Kidney glomerular epithelial cell (primary cell): Measurements from ENCODE around the gene UPP2.

ENCODE experiments used
- DNase-seq: peaks from one replicate; lab custom pipeline; 2025; lab: John Stamatoyannopoulos, UW

UPP2 gene

DNA sequence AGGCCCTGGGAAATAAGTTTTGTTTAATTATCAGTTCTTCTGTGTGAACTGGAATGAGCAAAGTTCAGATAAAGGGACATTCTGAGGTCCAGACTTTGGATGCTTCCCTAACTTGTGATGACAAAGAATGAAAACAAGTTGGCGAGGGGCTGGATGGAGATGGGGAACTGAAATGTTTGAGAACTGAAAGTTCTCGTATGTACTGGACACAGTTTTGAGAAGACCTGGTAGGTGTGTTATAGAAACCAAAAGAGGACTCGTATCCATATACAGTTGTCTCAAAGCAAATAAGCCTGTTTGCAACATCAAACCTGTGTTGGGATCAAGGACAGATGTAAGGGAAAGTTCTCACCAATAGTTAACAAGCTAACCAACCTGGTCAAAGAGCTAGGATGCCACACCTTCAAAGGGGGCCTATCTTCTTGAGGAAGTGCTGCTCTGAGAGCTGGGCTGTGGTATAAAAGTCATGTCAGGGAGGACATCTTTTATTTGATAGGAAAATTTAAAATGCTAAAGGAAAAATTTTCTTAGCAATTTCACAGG is at the start of gene UPP2:
UPP2 (plus strand) TSS at position 493 of the 543 bp plus-strand sequence. CDS start 188 bp downstream, outside the sequence.
- DNase-seq, result no peak

DNA sequence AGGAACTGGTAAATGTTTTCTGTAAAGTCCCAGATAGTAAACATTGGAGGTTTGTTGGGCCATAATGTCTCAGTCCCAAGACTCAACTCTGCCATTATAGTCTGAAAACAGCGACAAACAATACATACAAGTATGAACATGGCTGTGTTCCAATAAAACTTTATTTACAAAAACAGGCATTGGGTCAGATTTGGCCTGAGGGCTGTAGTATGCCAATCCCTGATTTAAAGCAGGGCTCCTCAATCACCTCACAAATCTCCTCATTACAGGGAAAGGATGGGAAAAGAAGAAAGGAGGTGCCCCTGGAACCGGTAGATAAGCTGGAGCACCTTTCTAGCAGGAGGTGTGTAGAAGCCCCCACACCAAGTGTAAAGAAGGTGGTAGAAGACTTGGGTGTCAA is 48.9 kb upstream of the UPP2 start:
- DNase-seq, result no peak

DNA sequence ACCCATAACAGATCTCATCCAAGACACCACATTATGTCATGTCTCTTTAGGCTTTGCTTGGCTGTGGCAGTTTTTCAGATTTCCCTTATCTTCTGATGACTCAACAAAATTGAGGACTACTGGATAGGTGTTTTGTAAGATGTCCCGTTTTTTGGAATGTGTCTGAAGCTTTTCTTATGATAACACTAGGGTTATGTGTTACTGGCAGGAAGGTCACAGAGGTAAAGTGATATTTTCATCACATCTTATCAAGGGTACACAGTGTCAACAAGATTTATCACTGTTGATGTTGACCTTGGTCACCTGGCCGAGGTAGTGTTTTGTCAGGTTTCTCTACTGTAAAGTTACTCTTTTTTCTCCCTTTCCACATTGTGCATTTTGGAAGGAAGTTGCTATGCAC is 44.8 kb upstream of the UPP2 start:
- DNase-seq, result no peak

DNA sequence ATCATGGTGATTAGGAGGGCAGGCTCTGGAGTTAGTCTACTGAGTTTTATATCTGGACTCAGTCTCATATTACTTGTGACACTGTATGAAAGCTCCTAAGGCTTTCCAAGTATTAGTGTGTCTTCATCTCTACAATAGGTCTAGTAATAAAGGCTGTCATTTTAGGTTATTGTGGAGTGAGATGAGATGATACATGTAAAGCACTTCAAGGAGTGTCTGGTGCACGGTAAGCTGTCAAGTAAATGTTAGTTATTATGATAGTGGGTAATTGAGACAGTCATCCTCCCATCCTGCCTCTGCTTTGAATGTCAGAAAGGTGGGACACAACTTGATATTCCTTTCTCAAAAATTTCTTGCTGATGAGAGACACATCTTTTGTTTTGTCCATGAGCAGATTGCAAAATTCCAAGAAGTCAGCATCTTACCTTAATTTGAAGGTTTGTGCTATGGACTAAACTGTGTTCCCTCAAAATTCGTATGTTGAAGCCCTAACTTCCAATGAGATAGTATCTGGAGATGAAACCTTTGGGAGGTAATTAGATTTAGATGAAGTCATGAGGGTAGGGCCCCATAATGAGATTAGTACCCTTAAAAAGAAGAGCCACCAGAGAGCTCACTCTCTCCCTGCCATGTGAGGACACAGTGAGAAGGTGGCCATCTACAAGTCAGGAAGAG is 41.4 kb upstream of the UPP2 start:
- DNase-seq, result no peak

DNA sequence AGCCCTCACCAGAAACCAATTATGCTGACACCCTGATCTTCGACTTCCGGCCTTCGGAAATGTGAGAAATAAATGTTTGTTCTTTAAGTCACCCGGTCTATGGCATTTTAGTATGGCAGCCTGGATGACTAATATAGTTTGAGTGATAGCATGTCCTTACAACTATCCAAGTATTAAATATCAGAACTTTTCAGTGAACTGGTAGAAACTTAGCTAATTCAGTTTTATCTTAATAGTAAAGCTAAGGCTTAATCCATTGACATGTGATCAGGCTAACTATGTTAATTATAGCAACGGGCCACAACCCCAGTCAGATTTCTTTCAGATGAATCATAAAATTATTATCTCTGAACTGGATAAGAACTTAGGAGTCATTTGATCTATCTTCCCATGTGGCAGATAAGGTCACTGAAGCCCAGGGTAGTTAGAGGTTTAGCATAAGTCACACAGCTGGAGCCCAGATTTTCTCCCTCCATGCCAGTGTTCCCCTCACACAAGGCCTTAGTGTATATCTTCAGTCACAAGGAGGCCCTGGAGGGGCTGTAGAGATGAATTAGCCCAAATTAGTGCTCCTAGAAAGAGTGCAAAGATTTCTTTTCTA is 40.7 kb upstream of the UPP2 start:
- DNase-seq, result peak; percentile 41

DNA sequence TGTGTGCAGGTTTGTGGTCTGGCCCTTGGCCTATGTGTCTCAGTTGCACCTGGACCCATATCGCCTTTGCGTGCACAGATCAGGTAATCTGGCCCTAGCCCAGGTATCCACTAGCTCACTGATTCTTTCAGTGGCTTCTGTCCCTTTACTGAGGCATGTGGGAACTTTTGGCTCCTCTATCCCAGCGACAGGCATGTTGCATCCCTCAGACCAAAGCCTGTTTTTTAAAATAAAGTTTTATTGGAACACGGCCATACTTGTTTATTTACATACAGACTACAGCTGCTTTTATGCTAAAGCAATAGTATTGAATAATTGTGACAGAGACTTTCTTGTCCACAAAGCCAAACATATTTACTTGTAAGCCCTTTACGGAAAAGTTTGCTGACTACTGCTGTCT is 39.9 kb upstream of the UPP2 start:
- no peak for DNase-seq

DNA sequence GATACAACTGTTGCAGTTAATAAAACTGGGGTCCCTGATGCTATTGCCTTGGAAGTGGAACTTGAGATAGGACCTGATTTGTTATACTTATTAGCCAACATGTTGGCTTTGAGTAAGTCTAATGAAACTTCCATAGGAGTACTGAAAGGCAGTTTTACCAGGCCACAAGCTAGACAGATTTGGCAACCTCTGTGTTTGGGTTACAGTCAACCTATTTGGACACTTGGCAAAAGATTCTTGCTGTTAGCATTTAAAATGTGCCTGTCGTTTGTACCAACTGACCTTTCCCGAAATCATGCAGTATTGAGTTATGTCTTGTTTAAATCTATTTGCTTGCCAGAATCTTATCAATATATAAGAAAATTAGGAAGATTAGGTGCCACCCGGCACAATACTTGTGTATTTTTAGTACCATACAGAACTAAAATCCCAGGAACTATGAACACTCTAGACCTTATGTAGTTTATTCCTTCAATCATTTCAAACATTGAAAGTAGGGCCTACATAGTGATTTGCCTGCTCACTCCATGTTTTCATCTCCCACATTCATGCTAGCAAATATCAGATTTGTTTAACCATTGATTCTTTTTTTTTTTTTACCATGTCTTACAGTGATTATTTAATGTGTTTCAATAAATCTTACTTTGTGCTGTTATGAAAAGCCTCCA is 35.5 kb upstream of the UPP2 start:
- no peak for DNase-seq

DNA sequence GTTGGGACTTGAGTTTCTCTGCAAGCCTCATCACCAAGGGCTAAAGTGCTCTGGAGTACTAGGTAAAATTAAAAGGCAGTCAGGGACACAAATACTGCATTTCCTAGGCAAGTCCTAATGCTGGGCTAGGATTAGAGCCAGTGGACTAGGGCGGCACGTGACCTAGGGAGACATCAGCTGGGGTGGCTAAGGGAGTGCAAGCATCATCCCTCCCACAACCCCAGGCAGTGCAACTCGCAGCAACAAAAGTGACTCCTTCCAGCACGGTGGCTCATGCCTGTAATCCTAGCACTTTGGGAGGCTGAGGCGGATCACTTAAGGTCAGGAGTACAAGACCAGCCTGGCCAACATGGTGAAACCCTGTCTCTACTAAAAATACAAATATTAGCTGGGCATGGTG is 30.7 kb upstream of the UPP2 start:
- no peak for DNase-seq

DNA sequence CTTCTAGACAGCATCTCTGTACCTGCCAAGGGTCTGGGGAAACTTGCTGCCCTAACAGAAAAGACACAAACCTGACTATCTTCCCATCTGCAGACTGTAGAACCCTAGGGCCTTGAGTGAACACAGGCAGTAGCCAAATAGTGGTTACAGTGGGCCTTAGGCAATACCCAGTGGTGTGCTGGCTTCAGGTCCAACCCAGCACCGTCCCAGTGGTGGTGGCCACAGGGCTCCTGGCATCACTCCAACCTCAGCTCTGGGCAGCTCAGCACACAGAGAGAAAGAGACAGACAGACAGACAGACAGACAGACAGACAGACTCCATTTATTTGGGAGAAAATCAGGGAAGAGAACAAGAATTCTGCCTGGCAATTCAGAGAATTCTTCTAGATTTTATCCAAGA is 29.3 kb upstream of the UPP2 start:
- DNase-seq, result no peak

DNA sequence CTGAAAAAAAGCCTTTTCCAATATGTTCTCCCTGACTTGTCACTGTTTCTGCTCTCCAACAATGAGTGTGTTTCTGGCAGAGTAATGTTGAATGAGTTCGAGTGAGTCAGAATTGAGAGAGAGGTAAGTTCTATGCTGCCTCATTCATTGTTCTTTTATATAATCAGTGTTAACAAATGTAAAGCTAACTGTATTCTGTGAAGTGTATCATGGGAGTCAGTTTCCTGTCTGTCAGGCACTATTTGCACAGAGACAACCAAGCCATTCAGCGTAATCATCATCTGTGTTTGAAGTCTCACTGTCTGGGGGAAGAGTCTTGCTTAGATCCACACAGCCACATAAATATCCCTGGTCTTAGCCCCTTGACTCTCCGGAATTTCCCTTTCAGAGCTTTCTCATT is 22.0 kb upstream of the UPP2 start:
- peak; percentile 88 for DNase-seq

DNA sequence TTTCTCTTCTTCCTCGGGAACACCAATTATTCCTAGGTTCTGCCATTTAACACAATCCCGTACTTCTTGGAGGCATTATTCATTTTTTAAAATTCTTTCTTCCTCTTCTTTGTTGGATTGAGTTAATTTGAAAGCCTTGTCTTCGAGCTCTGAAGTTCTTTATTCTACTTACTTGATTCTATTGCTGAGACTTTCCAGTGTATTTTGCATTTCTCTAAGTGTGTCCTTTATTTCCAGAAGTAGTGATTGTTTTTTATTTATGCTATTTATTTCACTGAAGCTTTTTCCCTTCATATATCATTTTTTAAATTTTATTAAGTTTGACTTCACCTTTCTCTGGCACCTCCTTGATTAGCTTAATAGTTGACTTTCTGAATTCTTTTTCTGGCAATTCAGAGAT is 13.6 kb upstream of the UPP2 start:
- no peak for DNase-seq

DNA sequence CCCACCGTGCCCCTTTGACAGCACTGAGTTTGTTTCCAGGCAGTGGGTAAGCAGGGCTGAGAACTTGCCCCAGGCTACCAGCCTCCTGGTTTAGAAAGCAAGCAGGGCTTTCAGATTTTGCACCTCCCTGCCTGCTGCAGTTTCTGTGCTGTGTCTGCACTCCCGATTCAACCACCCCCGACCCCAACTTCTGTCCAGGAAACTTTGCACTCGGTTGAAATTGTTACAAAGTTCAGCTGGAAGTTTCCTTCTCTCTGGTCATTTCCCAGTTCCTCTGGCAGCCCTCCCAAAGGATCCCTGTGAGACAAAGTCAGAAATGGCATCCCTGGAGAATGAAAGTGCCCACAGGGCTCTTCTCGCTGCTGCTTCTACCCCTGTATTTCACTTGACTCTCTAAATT is 12.4 kb upstream of the UPP2 start:
- no peak for DNase-seq

DNA sequence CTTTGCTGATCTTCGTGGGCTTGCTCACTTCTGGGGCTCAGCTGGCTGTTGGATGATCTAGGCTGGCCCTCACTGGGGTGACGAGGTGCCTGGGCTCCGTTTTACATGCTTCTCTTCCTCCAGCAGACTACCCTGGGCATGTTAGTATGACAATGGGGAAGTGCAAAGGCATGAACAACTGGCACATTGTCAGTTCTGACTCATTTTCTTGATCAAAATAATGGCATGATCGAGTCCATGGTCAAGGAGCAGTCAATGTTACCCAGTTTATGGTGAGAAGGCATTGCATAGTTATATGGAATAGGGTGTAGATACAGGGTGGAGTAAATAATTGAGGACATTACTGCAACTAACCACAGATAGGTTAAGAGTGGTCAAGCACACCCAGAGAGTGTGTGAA is 10.0 kb upstream of the UPP2 start:
- DNase-seq, result no peak

DNA sequence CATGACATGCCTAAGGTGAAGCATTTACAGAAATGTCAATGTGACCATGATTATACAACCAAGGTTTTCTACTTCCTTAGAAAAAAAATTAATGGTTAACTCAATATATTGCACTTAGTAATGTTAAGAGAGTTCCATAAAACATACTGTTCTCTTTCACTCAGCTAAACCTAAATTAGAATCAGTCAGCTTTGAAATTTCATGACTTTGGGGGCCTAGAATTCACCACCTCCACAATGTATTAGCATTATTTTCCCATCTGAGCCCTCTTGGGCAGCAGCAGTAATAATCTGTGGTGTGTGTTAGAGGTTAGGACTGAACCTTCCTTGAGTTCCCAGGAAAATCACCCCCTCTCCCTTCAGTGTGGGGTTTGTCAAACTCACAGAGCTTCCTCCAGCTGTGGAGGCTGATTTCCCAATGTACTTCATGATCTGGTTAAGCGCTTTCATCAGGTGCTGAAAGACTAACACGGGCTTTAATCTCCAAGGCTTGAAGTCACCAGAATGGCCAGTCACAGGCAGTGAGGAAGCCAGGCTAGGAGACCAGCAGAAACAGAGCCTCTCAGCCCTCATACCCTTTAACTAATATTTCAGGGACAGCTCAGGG is 7.1 kb upstream of the UPP2 start:
- DNase-seq, result peak; percentile 15

DNA sequence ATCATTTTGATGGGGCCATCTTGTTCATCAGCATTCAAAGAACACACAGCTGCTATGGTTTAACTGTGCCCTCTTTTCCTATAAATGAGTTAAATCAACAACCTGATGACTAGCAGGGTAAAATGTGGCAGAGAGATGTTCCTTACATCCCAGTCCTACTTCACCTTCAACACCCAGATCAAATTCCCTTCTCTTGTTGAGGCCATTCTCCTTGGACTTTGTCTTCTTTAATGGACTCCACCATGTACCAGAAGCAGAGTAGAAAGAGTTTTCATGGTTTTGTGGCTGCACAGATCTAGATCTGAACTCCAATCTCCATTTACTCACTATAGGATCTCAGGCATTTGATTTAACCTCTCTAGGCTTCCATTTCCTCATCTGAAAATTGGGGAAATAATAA is 6.4 kb upstream of the UPP2 start:
- DNase-seq, result no peak

DNA sequence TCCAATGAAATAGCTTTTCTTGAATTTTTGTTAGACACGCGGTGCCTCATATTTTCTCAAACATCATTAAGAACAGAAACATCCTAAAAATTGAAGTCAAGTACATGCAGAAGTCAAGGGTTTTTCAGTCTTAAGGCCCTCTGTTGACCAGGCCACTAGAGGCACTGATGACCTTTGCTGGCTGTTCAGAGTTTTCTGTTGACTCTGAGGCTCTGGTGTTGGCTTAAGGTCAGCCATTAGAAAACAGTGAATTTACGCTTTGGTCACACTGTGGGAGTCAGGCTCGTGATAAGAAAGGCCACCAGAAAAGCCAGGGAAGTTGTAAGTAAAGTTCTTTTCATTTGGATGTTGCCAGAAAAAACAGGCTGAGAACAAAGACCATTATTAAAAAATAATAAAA is 5.8 kb upstream of the UPP2 start:
- DNase-seq, result no peak

DNA sequence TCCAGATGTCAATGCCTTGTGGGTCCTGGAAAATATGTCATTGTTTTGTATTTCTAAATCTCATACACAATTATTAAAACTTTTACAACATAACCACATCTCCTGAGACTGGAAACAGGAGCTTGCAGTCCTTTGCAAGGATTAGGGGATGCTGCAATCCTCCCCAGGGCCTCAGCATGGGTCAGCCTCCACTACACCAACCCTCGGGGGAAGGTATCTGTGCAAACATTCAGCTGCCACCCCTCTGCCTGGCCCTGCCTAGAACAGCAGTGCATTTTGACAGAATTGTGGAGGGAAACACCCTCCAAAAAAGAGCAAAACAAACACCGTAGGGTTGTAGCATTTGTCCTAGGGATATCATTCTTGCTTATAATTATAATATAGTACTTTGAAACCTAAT is 4.2 kb upstream of the UPP2 start:
- no peak for DNase-seq

DNA sequence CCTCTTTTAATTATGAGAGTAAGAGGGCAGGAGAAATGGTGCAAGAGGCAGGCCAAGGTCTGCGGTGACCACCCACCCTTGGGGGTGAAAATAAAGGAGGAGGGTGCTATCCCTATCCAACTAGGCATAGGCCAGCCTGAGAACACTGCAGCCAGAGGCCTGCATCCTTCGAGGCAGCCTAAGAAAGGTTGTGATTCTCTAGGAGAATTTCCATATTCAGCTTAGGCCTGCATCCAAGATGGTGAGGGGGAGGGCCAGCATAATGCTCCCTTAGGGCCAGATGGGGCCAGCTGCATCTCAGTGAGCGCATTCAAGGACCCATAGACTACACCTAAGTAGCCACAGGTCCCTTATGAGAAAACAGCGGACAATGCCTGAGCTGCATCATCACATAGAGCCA is 3.5 kb upstream of the UPP2 start:
- DNase-seq, result no peak

DNA sequence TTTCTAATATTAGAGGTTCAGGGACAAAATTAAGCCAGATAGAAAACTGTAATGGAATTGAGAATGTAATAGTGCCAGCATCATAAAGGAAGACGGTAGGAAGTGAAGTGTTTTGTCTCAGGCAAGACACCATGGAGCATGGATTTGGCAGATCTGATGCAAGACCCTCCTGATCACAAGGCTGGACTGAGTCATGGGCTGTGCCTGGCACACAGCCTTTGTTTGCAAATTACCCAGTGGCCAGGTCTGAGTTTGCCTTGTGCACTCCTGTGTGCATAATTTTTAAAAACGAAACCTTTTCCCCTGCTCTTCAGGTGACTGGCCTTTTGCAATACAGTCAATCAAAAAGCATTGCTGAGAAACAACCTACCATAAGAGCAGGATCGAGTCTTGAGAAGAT is 2.0 kb upstream of the UPP2 start:
- DNase-seq, result peak; percentile 29

DNA sequence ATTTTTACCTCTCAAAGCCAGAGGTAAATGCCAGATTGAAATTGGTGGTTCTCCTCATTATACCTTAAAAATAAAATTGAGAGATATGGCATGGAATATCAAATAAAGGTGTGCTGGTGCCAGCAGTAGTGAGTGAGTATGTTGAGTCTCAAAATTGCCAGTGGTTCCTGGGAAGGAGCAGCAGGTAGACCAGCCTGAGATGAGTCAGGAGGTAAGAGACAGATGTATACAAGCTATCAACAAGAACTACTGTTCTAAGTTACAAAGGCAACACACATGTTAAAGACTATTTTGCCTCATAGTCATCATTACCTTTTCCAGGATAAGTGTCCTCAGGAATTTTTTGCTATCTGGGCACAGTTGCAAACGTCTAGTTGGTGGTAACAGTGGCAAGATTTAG is 1.3 kb upstream of the UPP2 start:
- peak; percentile 1 for DNase-seq

DNA sequence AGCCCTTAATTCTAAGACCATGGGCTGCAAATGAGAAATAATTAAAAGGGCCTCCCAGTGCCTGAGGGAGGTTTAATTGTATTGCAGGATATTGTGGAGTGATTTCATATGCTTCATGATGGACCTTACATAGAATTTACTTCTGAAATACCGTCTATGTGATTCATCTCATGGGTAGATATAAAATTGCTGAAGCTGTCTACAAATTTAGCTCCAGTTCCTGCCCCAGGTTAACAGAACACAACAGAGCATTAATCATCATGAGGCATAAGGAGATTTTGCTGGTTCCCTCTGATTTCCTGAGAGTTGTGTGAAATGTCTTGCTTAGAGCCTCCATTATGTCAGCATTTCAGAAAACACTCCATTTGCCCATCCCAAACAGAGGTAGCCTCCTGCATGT is 770 bp downstream of the UPP2 start:
- DNase-seq, result peak; percentile 63

DNA sequence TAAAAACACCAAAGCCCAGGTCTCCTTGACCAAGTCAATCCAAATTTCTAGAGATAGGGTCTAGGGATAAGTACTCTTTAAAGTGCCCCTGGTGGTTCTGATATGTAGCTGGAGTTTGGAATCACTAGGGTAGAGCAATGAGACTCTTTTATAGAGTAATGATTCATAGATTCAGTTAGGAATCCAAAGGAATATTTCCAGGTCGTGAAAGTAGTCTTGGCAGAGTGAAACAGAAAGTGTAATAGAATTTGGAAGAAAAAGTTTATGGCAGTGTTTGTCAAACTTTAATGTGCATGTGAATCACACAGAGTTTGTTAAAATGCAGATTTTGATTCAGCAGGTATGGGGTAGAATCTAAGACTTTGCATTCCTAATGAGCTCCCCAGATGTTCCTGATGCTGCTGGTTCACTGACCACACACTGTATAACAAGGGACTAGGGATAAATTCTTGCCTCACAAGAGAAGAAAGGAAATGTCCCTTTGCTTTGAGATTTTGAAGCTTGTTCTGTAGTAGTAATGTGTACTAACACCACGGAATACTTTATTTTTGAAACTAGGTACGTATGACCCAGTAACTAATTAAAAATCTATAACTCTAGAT is 1.8 kb downstream of the UPP2 start:
- DNase-seq, result peak; percentile 35

DNA sequence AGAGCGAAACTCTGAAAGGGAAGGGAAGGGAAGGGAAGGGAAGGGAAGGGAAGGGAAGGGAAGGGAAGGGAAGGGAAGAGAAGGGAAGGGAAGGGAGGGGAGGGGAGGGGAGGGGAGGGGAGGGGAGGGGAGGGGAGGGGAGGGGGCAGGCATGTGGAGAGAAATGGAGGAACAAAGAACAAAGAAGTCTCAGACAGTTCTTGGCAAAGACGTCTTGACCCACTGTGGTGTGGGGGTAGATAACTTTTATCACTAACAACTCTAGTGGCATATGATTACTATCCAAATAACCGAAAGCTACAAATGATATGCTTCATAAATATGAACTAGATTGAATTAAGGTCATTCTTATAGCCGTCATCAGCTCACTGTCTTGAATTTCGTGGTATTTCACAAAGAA is 3.2 kb downstream of the UPP2 start:
- DNase-seq, result no peak
